TTC549 (cell line): Measurements from ENCODE around the gene CEP85.
"Not testable (repeated sequence)": the region's sequence is repeated elsewhere in the genome, so short reads cannot be mapped to it uniquely, and the experiment has no call there.

Experiments used
- FAIRE-seq: peaks from 2 replicates; lab custom pipeline; 2012; peaks lifted over from hg19 to GRCh38; lab: Jason Lieb, UNC

Gene CEP85

DNA sequence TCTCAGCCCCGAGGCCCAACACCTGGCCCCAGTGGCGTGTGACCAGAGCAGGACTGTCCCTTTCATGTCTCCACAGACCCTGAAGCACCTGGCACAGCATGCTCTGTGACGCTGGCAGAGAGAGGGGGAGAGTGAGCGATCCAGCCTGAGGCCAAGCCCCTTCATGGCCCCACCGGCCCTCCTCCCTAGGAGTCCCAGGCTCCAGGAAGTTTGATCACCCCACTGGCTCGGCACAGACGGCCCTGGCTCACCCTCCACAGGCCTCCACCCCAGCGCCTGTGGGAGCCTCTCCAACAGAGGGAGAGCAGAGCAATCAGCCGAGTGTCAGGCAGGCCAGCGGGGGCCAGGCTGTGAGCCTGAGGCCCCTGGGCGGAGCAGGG is 56.9 kb downstream of the CEP85 start:
- FAIRE-seq = no peak

DNA sequence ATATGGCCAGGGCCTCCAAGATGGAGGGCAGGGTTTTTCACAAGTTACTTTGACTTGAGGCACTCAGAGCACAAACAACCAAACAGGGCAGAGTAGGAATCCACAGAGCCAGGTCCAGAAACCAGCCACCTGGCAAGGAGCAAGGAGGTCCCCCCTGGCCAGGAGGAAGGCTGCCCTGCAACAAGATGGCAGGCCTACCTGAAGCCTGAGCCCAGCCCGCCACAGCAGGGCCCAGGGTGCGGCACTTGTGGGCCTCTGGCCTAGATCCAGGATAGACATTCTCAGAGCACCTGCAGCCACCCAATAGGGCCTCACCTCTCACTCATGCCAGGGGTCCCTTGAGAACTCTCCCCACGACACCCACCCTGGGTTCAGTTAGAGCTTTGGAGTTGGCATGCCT is 57.4 kb downstream of the CEP85 start:
- no peak for FAIRE-seq

GRCh38 chr1:26291939-26292338 is 57.9 kb downstream of the CEP85 start:
- FAIRE-seq = no peak

- not testable (repeated sequence) for FAIRE-seq
These were observed 58.7 kb downstream of the CEP85 start for GRCh38 chr1:26292735-26293134.

DNA sequence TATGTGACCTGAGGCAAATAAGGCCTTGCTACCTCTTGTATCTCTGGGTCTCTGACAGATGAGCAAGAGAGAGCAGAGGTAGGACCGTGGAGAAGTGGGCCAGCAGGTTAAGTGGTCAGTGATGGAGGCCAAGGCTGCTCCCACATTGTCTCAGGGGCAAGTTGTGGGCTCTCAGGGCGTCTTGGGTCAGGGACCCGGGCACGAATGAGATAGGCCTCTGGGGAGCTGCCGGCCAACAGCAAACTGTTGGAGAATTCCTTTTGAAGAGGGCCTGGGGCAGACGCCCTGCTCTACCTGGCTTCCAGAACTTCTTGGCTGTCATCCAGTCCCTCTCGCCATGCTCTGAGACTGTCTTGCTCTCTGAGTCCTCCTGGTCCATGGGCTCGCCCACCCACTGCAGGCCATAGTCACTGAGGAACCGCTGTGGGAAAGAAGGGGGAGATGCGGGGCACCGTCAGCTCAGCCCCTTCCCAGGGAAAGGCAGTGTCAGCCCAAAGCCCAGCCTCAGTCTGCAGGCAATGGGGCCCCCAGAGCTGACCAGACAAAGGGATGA is 60.0 kb downstream of the CEP85 start:
- FAIRE-seq = no peak

DNA sequence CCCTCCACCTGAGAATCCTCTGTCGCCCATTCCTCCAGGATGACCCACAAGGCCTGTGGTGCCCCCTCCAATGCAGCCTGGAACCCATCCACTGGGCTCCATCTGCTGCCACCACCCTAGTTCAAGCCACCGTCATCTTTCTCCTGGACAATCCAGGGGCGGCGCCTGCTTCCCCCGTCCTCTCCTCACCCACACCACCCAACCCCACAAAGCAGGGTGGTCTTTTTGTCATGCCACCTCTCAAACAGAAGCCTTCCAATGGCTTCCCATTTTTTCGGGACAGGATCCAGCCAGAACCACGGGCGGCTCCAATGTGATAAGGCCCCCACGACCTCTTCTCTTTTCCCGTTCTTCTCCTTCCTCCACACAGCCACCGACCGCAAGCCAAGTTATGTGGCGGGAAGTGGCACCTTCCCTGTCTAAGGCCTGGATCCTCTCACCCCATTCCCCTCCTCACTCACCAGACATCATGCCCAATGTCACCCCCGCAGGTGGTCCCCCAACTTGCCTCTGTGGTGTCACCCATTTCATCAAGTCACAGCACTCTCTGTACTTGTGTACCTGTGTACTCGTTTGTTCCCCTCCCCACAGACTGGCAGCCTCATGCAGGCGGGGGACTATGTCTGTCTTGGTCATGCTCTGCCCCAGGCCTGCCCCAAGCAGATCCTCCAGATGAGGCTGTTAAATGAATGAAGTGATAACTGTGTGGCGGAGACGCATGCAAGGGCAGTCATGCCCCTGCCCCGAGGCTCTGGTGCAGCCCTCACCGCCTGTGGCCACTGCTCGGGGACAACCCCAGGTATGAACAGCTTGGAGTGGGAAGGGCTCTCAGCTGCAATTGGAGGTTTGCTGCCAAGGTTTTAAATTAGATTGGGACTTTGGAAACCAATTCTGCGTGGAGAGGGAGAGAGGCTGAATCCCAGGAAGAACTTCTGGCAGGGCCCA is 61.5 kb downstream of the CEP85 start:
- no peak for FAIRE-seq

- no peak for FAIRE-seq
These were observed 62.5 kb downstream of the CEP85 start for GRCh38 chr1:26296340-26297056.

DNA sequence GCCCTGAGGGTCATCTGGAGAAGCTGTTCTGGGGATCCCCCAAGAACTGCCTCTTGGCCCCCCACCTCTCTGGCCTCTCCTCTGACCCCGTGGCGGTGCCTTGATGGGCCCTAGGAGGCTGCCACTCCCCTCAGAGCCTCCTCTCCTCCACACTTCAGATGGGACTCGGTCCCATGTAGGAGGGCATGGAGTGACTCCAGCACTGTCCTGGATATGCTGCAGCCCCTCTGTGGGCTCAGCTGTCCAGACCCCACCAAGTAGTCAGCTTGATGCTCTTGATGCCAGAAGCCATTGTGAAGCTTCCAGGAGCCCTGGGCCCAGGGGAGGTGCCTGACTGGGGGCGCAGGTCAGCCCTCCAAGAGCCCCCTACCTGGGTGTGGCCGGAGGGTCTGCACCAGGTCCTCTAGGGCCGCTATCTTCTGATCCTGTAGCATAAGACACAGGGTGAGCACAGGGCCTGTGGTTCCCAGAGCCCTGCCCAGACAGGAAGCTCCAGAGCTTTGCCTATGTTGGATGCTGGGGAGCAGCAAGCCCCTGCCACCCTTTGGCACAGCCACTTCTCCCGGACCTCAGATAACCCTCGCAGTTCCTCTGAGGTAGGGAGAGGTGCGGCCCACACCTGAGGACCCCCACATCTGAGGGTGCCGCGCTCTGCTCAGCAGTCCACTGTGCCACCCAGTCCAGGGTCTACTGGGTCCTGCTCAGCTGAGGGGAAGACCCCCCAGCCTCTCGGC is 63.2 kb downstream of the CEP85 start:
- FAIRE-seq = no peak

DNA sequence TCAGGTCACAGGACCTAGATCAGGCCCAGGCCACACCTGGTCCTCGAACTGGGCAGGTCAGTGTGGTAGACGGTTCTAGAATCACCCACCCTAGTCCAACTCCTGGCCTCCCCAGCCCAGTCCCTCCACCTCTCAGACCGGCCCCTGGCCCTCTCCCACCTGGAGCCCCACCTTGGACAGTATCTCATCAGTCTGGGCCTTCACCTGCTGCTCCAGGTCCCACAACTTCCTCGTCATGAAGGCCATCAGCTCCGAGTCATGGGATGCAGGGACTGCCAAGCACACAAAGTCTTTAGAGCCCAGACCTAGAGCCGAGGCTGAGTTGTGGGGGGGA is 63.8 kb downstream of the CEP85 start:
- no peak for FAIRE-seq

DNA sequence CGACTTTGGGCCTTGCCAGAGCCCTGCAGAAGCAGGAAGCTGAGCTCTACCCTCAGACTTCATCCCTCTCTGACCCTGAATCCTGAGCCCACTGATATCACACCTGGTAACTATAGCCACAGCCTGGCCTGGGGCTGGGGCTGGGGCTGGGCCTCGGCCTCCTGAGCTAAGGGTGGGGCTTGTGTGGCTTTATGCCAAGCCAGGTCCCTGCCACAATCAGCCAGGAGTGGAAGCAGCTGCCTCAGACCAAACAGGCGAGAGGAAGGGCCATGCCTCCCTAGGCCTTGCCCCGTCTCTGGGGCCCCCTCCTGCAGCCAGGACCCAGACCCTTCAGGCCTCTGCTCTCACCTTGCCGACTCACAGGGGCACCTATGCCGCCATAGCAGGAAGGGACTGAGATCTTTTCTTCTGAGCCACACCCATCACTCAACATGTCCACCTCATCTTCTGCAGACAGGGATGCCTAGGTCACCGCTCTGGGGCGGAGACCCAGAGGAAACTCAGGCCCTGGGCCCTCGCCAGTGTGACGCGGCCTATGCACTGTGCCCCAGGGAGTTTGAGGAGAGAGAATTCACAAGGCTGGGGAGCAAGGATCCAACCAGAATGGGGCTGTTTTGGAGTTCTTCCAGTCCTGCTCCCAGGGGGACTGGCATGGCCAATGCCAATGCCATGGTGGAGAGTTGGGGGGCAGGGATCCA is 66.7 kb downstream of the CEP85 start:
- no peak for FAIRE-seq

GRCh38 chr1:26302733-26303405 is 68.9 kb downstream of the CEP85 start:
- no peak for FAIRE-seq

- FAIRE-seq = no peak
These were observed 71.8 kb downstream of the CEP85 start for GRCh38 chr1:26305667-26306289.

- FAIRE-seq = peak; percentile 11
These were observed 72.6 kb downstream of the CEP85 start, which contains the start of gene UBXN11 for GRCh38 chr1:26306290-26307229. Gene UBXN11, minus strand, starts transcription at chr1:26306636. Its CDS starts 3,753 bp downstream, at chr1:26302883.

DNA sequence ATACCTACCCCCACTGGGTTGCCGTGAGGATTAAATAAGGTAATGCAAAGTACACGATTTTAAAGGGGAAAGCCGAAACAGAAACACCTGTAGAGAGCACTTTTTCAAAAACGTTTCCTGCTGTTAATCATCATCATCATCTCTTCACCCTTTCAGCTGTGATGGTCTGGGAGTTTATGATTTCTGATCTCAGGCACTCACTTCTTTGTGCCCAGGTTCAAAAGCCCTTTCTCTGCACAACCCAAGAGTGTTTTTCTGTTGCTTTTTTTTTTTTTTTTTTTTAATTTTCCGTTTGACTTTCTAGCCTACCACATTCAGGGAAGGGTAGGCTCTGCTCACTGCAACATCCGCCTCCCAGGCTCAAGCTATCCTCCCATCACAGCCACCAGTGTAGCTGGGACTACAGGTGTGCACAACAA is 73.4 kb downstream of the CEP85 start:
- FAIRE-seq = no peak

- FAIRE-seq = not testable (repeated sequence)
These were observed 74.2 kb downstream of the CEP85 start for GRCh38 chr1:26307966-26308899.

DNA sequence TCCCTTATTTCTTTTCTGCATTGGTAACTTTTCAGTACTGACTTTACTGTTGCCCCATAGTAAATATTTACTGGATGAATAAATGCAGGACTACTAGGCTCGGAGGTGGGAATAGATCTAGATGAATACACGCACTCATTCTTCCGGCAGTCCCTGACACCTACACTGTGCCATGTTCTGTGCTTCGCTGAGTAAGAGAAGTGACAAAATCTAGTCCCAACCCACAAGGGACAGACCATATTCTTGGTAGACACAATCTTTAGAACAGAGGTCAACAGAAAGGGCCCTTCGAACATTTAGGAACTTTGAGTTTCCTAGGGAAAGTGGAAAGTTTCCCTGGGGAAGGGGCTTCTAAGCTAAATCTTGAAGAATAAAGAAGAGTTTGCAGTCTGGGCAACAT is 80.5 kb downstream of the CEP85 start:
- FAIRE-seq = no peak

- no peak for FAIRE-seq
These were observed 82.2 kb downstream of the CEP85 start for GRCh38 chr1:26315874-26316850.
